Parathyroid adenoma (tissue), 2 donors: ENCODE measurements around the gene SF3B4.

Experiments used
- H2AFZ ChIP-seq: fragments of 300-600 bp; sonication (generic); one replicate; pipeline ENCODE4 v1.7.0; 2017; ENCODE audit warnings: antibody characterized with exemption, mild to moderate bottlenecking
- H3K27ac ChIP-seq: fragments of 300-600 bp; sonication (generic); one replicate; pipeline ENCODE4 v1.7.0; 2017
- H3K27me3 ChIP-seq: fragments of 300-600 bp; sonication (generic); one replicate; pipeline ENCODE4 v1.7.0; 2017; ENCODE audit warnings: low read length; ENCODE audit not compliant: control insufficient read depth, insufficient read depth
- H3K36me3 ChIP-seq: fragments of 300-600 bp; sonication (generic); one replicate; pipeline ENCODE4 v1.7.0; 2017; ENCODE audit warnings: low read length; ENCODE audit not compliant: control insufficient read depth, insufficient read depth
- H3K4me1 ChIP-seq: fragments of 300-600 bp; sonication (generic); one replicate; pipeline ENCODE4 v1.7.0; 2017; ENCODE audit warnings: control low read depth
- H3K4me2 ChIP-seq: fragments of 300-600 bp; sonication (generic); one replicate; pipeline ENCODE4 v1.7.0; 2017; ENCODE audit warnings: low read length
- H3K4me3 ChIP-seq: fragments of 300-600 bp; sonication (generic); one replicate; pipeline ENCODE4 v1.7.0; 2017; ENCODE audit warnings: low read depth, low read length
- H3K79me2 ChIP-seq: fragments of 300-600 bp; sonication (generic); one replicate; pipeline ENCODE4 v1.7.0; 2017; ENCODE audit warnings: control low read depth
- H3K9ac ChIP-seq: fragments of 300-600 bp; sonication (generic); one replicate; pipeline ENCODE4 v1.7.0; 2017; ENCODE audit warnings: mild to moderate bottlenecking
- H3K9me3 ChIP-seq: fragments of 300-600 bp; sonication (generic); one replicate; pipeline ENCODE4 v1.7.0; 2017; ENCODE audit warnings: low read length; ENCODE audit not compliant: control insufficient read depth
- CTCF ChIP-seq: fragments of 300-600 bp; sonication (generic); IDR thresholded peaks from one replicate; pipeline ENCODE4 v1.7.0; 2017; ENCODE audit warnings: antibody characterized with exemption, mild to moderate bottlenecking
- donor health status: primary hyperparathyroidism.

Gene SF3B4

DNA sequence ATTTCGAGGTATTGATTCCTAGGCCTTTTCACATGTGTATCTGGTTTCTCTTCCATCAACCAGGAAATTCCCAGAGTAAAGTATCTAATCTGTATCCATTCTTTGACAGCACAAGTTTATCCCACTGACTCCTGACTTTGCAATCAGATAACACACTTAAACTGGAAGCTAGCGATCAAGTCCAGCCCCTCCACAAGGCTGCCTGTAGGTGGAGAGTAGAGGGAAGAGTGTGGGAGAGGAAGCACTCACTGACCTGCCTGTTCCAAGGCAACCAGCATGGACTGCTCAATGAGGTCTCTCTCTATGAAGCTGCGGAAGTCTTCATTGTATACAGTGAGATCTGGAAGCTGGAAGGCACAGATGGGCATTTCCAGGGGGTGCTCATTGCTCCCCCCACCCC is 39.4 kb upstream of the SF3B4 start:
- no peak for TF ChIP-seq CTCF
- no peak overlapping the region for H3K4me3 ChIP-seq
- H3K27ac ChIP-seq: no peak overlapping the region
- no peaks in the 10 kb centered on the region for H3K27me3 ChIP-seq
- H2AFZ ChIP-seq: no peak overlapping the region
- H3K9ac ChIP-seq: no peak overlapping the region
- H3K4me2 ChIP-seq: no peak overlapping the region
- no peaks in the 10 kb centered on the region for H3K79me2 ChIP-seq
- H3K4me1 ChIP-seq: no peaks in the 10 kb centered on the region
- H3K36me3 ChIP-seq: no peaks in the 10 kb centered on the region
- H3K9me3 ChIP-seq: no peaks in the 10 kb centered on the region

- no peak overlapping the region for H3K4me3 ChIP-seq
- TF ChIP-seq CTCF: no peak
- no peak overlapping the region for H2AFZ ChIP-seq
- no peaks in the 10 kb centered on the region for H3K79me2 ChIP-seq
- H3K4me2 ChIP-seq: no peak overlapping the region
- no peaks in the 10 kb centered on the region for H3K4me1 ChIP-seq
- H3K27ac ChIP-seq: no peak overlapping the region
- H3K36me3 ChIP-seq: no peaks in the 10 kb centered on the region
- H3K9me3 ChIP-seq: no peaks in the 10 kb centered on the region
- H3K27me3 ChIP-seq: no peaks in the 10 kb centered on the region
- H3K9ac ChIP-seq: no peak overlapping the region
These were observed 38.8 kb upstream of the SF3B4 start for GRCh38 chr1:149966405-149966804.

GRCh38 chr1:149965440-149965839 is 37.8 kb upstream of the SF3B4 start:
- H3K9ac ChIP-seq: no peak overlapping the region
- H3K4me1 ChIP-seq: no peaks in the 10 kb centered on the region
- H3K27me3 ChIP-seq: no peaks in the 10 kb centered on the region
- H3K4me3 ChIP-seq: no peak overlapping the region
- H2AFZ ChIP-seq: no peak overlapping the region
- no peak overlapping the region for H3K4me2 ChIP-seq
- H3K27ac ChIP-seq: no peak overlapping the region
- H3K36me3 ChIP-seq: no peaks in the 10 kb centered on the region
- no peaks in the 10 kb centered on the region for H3K79me2 ChIP-seq
- H3K9me3 ChIP-seq: no peaks in the 10 kb centered on the region
- no peak for TF ChIP-seq CTCF

DNA sequence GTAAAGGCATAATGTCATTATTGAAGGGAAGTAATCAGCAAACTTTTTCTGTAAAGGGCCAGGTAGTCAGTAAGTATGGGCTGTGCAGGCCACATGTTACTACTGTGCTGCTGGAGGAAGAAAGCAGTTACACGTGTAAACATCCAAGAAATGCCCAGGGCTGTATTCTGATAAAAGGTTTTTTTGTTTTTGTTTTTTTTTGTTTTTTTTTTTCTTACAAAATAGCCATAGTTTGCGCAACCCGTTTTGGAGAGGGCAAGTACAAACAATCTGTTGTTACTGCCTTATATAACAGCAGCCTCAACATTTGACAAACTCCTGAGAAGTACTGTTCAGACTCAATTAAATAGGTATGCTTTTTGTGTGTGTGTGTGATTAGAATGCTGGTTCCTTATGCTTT is 35.8 kb upstream of the SF3B4 start:
- Histone ChIP-seq H3K4me3 (no peak overlapping the region), H3K9ac (no peak overlapping the region), H2AFZ (no peak overlapping the region), H3K27me3 (no peaks in the 10 kb centered on the region), H3K27ac (no peak overlapping the region), H3K4me2 (no peak overlapping the region), H3K9me3 (no peaks in the 10 kb centered on the region), H3K36me3 (no peaks in the 10 kb centered on the region), H3K79me2 (no peaks in the 10 kb centered on the region), H3K4me1 (no peaks in the 10 kb centered on the region)
- TF ChIP-seq CTCF: no peak

- H3K4me3 ChIP-seq: no peak overlapping the region
- H3K9ac ChIP-seq: no peak overlapping the region
- H3K27me3 ChIP-seq: no peaks in the 10 kb centered on the region
- no peaks in the 10 kb centered on the region for H3K79me2 ChIP-seq
- no peaks in the 10 kb centered on the region for H3K9me3 ChIP-seq
- no peaks in the 10 kb centered on the region for H3K36me3 ChIP-seq
- no peak overlapping the region for H3K4me2 ChIP-seq
- no peak overlapping the region for H3K27ac ChIP-seq
- TF ChIP-seq CTCF: no peak
- no peak overlapping the region for H2AFZ ChIP-seq
- H3K4me1 ChIP-seq: no peaks in the 10 kb centered on the region
These were observed 35.1 kb upstream of the SF3B4 start for GRCh38 chr1:149962736-149963135.
